Erythroblast (primary cell): ENCODE data around the gene ZNF654.
"Not testable (repeated sequence)": the region's sequence is repeated elsewhere in the genome, so short reads cannot be mapped to it uniquely, and the experiment has no call there.

Source experiments
- DNase-seq, 2 experiments: peaks; one replicate each; lab custom pipeline; 2025; lab: John Stamatoyannopoulos, UW
- GATA1 ChIP-seq: IDR thresholded peaks from 2 replicates; pipeline ENCODE4 v1.6.1; 2011; ENCODE audit warnings: low read depth, mild to moderate bottlenecking, control low read depth, low read length, moderate library complexity
- POLR2A ChIP-seq: IDR thresholded peaks from 2 replicates; pipeline ENCODE4 v1.6.1; 2011; ENCODE audit warnings: mild to moderate bottlenecking, low read length

ZNF654 gene

DNA sequence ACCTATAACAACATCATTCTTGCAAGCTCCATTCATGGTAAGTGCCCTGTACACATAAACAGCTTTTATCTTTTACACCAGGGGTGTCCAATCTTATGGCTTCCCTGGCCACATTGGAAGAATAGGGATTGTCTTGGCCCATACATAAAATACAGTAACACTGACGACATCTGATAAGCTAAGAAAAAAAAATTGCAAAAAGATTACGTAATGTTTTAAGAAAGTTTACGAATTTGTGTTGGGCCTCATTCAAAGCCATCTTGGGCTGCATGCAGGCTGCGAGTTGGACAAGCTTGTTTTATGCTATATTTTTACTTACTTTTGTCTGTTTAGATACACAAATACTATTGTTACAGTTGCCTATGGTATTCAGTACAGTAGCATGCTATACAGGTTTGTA is 31.6 kb downstream of the ZNF654 start:
- peak; percentile 19 to 62 for DNase-seq
- TF ChIP-seq POLR2A (no peak), GATA1 (no peak)

DNA sequence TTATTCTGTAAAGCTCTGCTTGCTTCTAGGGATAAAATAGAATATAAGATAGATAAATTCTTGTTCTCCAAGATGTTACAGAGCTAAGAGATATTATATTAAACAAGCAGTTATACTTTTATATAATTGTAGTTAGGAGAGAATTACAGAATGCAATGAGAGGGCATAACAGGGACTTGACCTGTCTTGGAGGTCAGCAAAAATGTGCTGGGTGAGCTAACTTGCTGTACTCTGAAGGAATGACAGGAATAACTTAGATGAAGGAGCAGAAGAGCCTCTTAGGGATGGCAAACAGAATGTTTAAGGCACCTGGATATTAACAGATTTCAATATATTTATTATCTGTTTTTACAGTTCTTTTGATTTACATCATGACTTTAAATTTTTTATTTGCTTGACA is 33.2 kb downstream of the ZNF654 start:
- TF ChIP-seq GATA1, result no peak
- TF ChIP-seq POLR2A, result no peak

DNA sequence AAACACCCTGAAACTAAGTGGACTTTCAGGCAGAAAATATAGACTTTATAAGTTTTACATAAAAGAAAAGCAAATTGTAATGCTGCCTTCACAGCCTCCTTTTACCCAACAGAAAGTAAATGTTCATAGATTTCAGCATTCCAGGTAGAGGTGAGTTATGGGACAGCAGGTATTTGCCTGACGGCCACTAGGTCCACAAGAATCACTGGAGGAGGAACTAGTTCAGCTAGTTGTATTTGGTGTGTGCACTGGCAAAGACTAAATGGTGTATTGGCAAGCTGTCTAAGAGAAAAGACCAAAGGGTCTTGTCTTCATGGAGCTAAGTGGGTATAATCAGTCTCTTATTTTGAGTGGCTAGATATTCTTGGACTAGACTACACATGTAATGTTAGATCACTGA is 34.2 kb downstream of the ZNF654 start:
- TF ChIP-seq POLR2A, result no peak
- TF ChIP-seq GATA1, result no peak
- DNase-seq, result no peak

More for the DNA sequence above, 33.2 kb downstream of the ZNF654 start:
- no peak for DNase-seq

DNA sequence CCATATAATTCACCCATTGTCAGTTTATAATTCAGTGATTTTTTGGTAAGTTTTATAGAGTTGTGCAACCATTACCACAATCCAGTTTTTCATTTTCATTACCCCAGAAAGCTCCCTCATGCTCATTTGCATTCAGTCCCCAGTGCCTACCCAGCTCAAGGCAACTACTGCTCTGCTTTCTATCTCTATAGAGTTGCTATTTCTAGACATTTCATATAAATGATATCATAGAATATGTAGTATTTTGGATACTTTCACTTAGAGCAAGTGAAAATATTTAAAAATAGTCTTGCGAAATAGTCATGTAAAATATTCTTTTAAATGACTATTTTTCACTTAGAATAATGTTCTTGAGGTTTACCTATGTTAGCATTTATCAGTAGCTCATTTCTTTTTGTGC is 42.1 kb downstream of the ZNF654 start:
- DNase-seq, result no peak
- TF ChIP-seq GATA1, result no peak

DNA sequence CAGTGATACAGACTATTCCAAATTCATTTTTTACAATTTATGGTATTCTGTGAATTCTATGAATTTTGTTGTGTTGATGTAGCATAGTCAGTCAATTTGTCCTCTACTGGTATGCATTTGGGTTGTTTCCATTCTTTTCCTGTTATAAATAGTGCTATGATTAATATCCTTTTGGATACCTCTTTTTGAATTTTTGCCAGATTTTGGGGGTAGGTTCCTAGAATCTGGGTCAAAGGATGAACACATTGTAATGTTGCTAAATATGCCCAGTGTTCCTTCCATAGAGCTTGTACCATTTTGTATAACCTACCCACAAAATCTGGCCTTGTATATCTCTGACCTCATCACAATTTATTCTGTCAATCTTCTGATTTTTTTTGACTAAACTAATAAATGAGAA is 46.3 kb downstream of the ZNF654 start:
- TF ChIP-seq POLR2A, result no peak
- no peak for TF ChIP-seq GATA1
- DNase-seq, result no peak

DNA sequence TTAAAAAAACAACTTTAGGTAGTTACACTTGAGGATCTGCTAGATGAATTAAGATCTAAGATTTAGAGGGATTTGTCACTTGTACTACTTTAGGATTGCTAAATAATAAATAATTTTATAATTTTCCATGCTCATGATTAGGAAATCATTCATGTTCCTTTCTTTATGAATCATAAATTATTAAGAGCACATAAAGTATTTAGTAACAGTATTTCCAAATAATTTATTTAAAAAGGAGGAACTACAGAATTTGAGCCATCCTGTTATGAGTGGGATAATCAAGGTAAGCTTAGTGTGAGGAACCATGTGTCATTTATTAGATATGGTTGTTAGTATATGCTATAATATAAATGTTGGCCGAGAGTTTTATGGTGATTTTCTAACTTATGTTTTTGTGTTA is 53.2 kb downstream of the ZNF654 start:
- DNase-seq, result no peak
- TF ChIP-seq POLR2A (no peak), GATA1 (no peak)

DNA sequence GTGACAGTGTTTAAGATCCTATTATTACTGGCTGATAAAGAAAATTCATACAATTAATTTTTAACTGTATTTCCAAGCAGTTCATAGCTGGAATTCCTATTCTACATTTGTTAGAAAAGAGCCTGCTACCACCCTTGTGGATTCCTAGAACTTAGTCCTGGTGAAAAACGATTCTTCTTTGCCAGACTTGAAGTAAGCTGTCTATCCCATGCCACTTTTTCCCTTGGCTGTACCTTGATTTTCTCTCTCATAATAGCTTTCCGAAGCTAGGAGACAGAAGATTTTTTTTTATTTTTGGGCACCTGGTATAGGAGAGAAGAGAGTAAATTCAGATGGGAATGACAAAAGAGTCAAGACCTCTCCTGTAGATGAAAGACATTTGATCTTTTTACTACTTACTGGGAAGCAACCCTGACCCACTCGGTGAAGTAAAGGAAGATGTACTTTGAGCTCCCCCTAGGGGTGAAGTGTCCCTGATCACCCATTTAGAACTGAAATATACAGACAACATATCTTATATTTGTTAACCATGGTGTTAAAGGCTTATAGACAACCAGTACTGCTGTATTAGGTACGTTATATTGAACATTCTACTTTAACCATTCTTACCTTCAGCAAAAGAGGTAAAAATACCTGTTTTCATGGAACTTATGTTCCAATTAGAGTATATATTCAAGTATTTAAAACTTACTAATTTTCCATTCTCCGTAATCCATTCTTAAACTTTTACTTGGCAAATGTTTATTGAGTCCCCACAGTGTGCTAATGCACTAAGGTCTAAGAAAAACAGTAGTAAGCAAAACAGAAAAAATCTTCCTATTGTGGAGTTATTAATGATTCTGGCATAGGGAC is 54.5 kb downstream of the ZNF654 start:
- DNase-seq, result peak; percentile 73 to 85
- TF ChIP-seq POLR2A (no peak), GATA1 (no peak)

DNA sequence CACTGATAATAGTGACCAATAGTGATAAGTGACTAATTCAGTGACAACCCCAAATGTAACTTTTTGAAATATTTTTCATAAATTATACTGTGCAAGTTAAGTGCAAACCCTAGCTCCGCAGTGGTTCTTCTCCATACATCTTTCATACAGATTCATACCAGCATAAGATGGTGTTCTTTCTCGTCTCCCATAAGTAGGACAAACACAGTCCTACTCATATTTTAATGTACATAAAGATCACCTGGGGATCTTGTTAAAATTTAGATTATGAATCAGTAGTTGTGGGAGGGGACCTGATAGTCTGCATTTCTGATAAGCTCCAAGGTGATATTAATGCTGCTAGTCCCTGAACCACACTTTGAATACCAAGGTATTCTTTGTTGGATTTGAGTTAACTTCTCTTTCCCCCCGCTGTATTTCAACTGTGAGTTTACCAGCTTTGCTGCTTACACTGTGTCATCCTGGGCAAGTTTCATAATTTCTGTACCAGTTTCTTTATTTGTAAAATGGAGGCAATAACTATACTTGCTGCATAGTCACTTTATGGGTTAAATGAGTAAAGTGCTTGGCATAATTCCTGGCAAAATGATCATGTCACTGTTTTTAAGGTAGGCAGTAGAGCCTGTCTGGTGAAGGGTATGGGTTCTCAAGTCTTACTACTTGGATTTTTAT is 56.0 kb downstream of the ZNF654 start:
- TF ChIP-seq GATA1 (no peak), POLR2A (no peak)
- no peak for DNase-seq

DNA sequence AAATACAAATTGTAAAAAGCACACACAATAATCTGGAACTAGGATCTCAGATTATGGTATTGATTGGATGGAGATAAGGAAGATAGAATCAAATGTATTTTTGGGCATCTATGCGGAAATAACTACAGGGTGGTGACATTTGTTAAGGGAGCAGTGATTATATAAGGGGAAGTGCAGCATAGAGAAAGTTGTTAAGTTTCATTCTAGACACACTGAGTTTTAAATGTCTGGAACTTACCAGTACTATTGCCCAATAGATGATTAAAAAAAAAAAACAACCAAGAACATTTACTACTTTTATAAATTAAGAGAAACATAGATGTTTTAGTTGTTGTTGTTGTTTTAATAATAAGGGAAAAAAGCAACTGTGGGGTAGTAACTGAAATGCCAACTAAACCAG is 58.6 kb downstream of the ZNF654 start:
- TF ChIP-seq GATA1 (no peak), POLR2A (no peak)
- DNase-seq, result no peak

DNA sequence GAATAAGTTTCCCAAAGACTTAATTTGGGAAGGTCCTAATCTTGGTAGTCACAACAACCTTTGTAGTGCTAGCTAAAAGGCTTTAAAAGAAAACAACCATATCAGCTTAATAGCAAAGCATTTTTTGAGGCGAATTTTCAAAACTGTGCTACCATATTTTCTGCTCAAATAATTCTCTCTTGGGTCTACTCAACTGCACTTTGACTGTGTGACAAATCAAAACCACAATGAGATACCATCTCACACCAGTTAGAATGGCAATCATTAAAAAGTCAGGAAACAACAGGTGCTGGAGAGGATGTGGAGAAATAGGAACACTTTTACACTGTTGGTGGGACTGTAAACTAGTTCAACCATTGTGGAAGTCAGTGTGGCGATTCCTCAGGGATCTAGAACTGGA is 59.5 kb downstream of the ZNF654 start:
- DNase-seq, result not testable (repeated sequence)

DNA sequence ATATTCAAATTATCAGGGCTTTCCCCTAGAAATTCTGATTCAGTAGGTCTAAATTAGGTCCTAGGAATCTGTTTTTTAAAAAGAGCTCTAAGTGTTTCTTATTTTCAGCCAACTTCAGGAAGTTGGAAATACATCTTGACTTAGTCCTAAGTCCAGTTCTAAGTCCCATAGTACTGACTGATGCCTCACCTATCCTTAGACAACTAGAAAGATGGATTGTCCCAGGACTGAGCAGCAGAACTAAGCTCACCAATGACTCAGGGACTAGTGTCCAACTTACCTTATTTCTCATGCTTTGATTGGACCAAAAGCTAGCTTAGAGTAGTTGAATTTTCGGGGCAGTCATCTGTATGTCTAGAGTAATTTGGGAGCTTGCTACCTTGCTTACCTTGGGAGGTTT is 64.5 kb downstream of the ZNF654 start:
- no peak for TF ChIP-seq POLR2A
- no peak for DNase-seq

DNA sequence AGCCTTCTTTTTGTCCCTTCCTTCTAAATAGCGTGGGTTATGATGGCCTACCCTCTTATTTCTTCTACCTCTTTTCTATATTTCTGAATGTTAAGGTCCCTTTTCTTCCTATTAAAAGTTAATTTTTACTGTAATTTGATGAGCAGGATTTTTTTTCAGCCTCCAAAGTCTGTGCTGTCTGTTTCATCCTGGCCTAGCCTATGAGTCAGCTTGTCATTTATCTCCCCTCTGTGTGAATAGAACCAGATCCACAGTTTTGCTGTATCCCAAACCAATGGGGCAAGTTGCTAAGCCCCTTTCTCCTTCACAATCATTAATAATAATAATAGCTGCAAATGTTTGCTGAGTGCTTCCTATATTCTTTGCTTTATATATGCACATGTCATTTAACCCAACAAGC is 72.6 kb downstream of the ZNF654 start:
- TF ChIP-seq POLR2A, result no peak
- no peak for TF ChIP-seq GATA1
- DNase-seq, result no peak

DNA sequence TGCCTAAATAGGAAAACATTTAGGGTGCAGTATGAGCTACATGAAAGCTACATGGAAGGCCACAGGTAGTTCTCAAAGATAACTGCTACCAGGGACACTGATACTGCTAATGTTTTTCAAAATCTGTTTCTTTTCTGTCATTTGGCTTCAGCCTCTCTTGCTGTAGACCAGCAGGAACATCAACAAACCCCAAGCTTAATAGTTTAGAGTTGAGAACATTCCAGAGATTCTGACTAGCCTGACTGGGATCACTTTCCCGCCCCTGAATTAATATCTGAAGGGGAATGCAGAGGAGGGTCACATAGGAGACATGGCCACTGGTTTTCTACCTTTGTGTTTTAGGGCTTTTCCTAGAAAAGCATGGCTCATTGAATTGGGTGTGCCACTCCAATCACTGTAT is 73.8 kb downstream of the ZNF654 start:
- no peak for TF ChIP-seq POLR2A
- no peak for TF ChIP-seq GATA1
- DNase-seq, result no peak

DNA sequence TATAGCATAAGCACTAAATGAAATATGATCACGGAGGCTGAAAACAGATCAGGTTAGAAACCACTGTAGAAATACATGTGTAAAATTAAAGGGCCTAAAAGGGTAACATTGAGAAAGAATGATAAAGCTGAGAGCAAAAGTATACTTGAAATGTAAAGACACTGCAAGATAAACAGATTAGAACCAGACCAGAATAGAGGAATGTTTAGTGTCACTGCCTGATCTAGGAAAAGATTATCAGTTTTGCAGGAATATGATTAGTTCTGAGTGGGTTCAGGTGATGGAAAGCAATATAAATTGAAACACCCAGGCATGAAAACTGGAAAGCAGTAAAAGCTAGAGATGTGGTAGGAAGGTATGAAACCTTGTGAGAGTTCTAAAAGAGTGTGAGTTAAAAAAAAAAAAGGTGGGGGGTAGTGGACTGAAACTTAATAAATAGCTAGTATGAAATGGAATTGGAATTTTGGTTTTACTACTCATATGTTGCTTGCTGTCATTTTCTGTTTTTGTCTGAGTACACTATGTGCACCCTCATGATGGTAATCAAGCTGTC is 74.7 kb downstream of the ZNF654 start:
- TF ChIP-seq POLR2A, result no peak
- no peak for TF ChIP-seq GATA1
- DNase-seq, result no peak

DNA sequence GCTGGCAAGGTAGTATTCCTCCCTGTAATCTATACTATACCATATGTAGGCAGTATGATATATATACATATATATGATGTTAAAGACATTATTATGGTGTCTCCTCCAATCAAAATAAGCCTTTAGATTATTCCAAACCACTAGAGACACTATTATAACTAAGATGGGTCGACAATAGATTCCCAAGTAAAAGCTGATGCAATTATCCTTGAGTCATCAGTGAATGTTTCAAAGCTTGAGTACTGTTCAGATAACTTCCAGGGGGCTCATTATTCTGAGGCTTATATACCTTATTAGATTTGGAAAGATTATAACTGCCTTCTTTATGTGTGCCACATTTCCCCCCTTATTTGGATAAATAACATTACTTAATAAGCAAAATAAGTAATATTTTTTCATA is 78.8 kb downstream of the ZNF654 start:
- TF ChIP-seq GATA1 (no peak), POLR2A (no peak)
- no peak for DNase-seq
